Activated naive CD8-positive, alpha-beta T cell treated with anti-CD3 and anti-CD28 coated beads, Interleukin-2, amount 10 ng/mL, durations not matched to agents 7 days and 5 days (primary cell): ENCODE data around the gene DNAH2. TPM values are rescaled to one million over a fixed set of nuclear protein-coding genes. Genes with fewer than 3 reads are reported as not detected.

Experiments
- ATAC-seq: fragments of 150-1000 bp; cut with Tn5 transposase; one replicate; pipeline ENCODE4 v1.10.0; 2021; ENCODE audit warnings: low read depth, moderate library complexity
- POLR2A ChIA-PET: fragments of 350-600 bp; sonication (Branson Sonifier 250); formaldehyde crosslinking; loops from one replicate; lab custom pipeline; 2021; ENCODE audit warnings: antibody characterized with exemption; lab: Charles Lee
- DNase-seq: peaks from one replicate; pipeline ENCODE4 v3.0.0; 2021
- H3K27ac Mint-ChIP-seq: one replicate; pipeline ENCODE4 v1.8.0; 2022; ENCODE audit warnings: mild to moderate bottlenecking, mixed read lengths
- H3K27me3 Mint-ChIP-seq: one replicate; pipeline ENCODE4 v1.8.0; 2022; ENCODE audit warnings: mild to moderate bottlenecking, moderate library complexity, mixed read lengths
- H3K36me3 Mint-ChIP-seq: one replicate; pipeline ENCODE4 v1.8.0; 2021; ENCODE audit warnings: mild to moderate bottlenecking, mixed read lengths
- H3K4me1 Mint-ChIP-seq: one replicate; pipeline ENCODE4 v1.8.0; 2021; ENCODE audit warnings: mixed read lengths
- H3K4me3 Mint-ChIP-seq: one replicate; pipeline ENCODE4 v1.8.0; 2022; ENCODE audit warnings: mild to moderate bottlenecking, moderate library complexity, mixed read lengths
- H3K9me3 Mint-ChIP-seq: one replicate; pipeline ENCODE4 v1.8.0; 2021; ENCODE audit warnings: mixed read lengths
- total RNA-seq, 2 experiments: library from RNA; stranded (reverse); gene quantifications; one replicate each; pipeline ENCODE4 v1.2.3, GENCODE V29; 2021

Gene DNAH2
- total RNA-seq, 2 experiments from 2014 or later = not detected

DNA sequence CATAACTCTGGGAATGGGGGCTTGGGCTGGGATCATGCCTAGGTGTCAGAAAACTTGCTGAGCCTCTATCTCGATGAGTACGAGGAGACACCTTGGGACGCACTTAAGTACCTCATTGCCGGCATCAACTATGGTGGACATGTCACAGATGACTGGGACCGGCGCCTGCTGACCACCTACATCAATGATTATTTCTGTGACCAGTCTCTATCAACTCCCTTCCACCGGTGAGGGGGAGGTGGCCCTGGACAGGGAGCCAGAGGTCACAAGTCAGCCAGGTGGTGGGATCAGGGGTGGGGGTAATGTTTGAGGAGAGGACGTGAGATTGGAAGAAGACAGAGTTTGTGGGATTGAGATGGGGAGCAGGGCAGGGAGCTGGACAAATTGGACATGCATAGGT is 113.1 kb downstream of the DNAH2 start:
- no peak overlapping the region for H3K4me3 Mint-ChIP-seq
- no peak overlapping the region for H3K27ac Mint-ChIP-seq
- H3K9me3 Mint-ChIP-seq = no peaks in the 10 kb centered on the region
- H3K4me1 Mint-ChIP-seq = peaks cover 6% of the 10 kb centered on the region
- H3K36me3 Mint-ChIP-seq = no peaks in the 10 kb centered on the region
- POLR2A ChIA-PET = no interaction called here
- H3K27me3 Mint-ChIP-seq = peaks cover 30% of the 10 kb centered on the region
- DNase-seq = no peak
- ATAC-seq = no peak

GRCh38 chr17:7831233-7831632 is 113.7 kb downstream of the DNAH2 start:
- ATAC-seq (no peak), DNase-seq (no peak)
- POLR2A ChIA-PET = no interaction called here
- Mint-ChIP-seq H3K27ac (no peak overlapping the region), H3K27me3 (peaks cover 30% of the 10 kb centered on the region), H3K4me1 (peaks cover 6% of the 10 kb centered on the region), H3K36me3 (no peaks in the 10 kb centered on the region), H3K4me3 (no peak overlapping the region), H3K9me3 (no peaks in the 10 kb centered on the region)

- POLR2A ChIA-PET = interaction anchor here (1.2 to 1.6 kb wide), 2 partner anchors 10 to 25 kb away, joined by 3 to 4 read pairs; partner anchors contain the start of gene NAA38
- Mint-ChIP-seq H3K9me3 (no peaks in the 10 kb centered on the region), H3K27me3 (peaks cover 27% of the 10 kb centered on the region), H3K4me1 (peaks cover 17% of the 10 kb centered on the region), H3K27ac (no peak overlapping the region), H3K4me3 (no peak overlapping the region), H3K36me3 (no peaks in the 10 kb centered on the region)
- DNase-seq (no peak), ATAC-seq (no peak)
Observed at GRCh38 chr17:7832431-7832830, 114.9 kb downstream of the DNAH2 start.

DNA sequence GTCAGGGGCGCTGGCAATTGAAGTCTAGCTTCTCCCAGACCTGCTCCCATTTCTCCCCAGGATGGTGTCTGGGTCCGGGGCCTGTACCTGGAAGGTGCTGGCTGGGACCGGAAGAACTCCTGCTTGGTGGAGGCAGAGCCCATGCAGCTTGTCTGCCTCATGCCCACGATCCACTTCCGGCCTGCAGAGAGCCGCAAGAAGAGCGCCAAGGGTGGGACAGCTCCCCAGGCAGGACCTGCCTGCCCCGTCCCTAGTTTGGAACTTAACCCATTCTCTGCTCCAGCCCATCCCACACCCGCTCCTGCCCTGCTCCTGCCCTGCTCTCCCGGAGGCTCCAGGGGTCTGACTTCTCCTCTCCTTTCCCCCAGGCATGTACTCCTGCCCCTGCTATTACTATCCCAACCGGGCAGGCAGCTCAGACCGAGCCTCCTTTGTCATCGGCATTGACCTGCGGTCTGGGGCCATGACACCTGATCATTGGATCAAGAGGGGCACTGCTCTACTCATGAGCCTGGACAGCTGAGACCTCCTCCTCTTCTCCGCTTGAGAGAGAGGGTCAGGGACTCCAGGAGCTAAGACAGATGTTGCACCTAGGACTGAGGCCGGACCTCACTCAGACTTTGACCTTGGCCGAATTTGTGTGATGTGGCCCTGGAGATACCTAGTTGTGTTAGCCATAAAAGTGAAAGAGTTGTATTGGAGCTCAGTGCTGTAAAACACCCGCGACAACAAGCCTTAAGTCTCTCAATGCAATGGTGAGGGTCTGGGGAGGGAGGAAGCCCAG is 115.7 kb downstream of the DNAH2 start:
- DNase-seq (peak; percentile 34), ATAC-seq (no peak)
- POLR2A ChIA-PET = interaction anchor here (0.9 to 3.3 kb wide), 4 partner anchors 9 to 147 kb away, joined by 3 to 18 read pairs (median 4); partner anchors contain the start of gene NAA38
- H3K4me1 Mint-ChIP-seq = peaks cover 21% of the 10 kb centered on the region
- H3K27me3 Mint-ChIP-seq = peaks cover 23% of the 10 kb centered on the region
- H3K4me3 Mint-ChIP-seq = peak overlapping the region; percentile 94
- H3K27ac Mint-ChIP-seq = peak overlapping the region; percentile 84
- H3K9me3 Mint-ChIP-seq = no peaks in the 10 kb centered on the region
- H3K36me3 Mint-ChIP-seq = no peaks in the 10 kb centered on the region

- peak; percentile 66 for ATAC-seq
- Mint-ChIP-seq H3K36me3 (no peaks in the 10 kb centered on the region), H3K27ac (peak within 1 kb of the TSS; percentile 93), H3K4me3 (peak within 1 kb of the TSS; percentile 94), H3K9me3 (no peaks in the 10 kb centered on the region), H3K4me1 (peaks cover 27% of the 10 kb centered on the region), H3K27me3 (peaks cover 23% of the 10 kb centered on the region)
- peak; percentile 88 for DNase-seq
- POLR2A ChIA-PET = interaction anchor here (0.9 to 3.3 kb wide), 8 partner anchors 8 to 148 kb away, joined by 3 to 21 read pairs (median 4); partner anchors contain the start of gene NAA38
Observed at GRCh38 chr17:7833795-7834541, 116.4 kb downstream of the DNAH2 start, which contains the start of gene KDM6B. KDM6B (plus strand) TSS chr17:7834217; CDS start chr17:7845555, 11,338 bp downstream.

DNA sequence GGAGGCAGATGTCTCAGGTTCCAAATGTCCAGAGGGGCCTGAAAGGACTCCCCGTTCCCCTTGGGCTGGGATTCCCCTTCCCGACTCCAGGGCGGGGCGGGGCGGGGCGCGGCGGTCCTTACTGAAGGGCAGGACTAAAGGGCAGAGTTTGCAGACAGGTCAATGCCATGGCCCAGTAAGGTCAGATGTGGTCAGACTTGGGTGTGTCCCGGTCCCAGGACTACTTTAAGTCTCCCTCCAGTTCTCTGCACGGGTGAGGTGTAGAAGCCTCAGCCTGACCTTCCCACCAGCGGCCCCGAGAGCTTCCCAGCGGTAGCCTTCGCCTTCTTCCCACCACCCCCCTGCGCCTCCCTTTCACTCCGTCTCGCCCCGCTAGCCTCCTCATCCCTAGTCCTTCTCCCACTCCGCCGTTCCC is 117.0 kb downstream of the DNAH2 start:
- H3K4me1 Mint-ChIP-seq = peaks cover 32% of the 10 kb centered on the region

GRCh38 chr17:7834957-7835813 is 117.6 kb downstream of the DNAH2 start:
- POLR2A ChIA-PET = interaction anchor here (1.0 to 3.3 kb wide), 6 partner anchors 8 to 148 kb away, joined by 4 to 21 read pairs (median 8); partner anchors contain the start of genes NAA38 and TP53
- Mint-ChIP-seq H3K9me3 (no peaks in the 10 kb centered on the region), H3K36me3 (no peaks in the 10 kb centered on the region), H3K4me1 (peaks cover 37% of the 10 kb centered on the region), H3K27me3 (peaks cover 20% of the 10 kb centered on the region), H3K4me3 (peak overlapping the region; percentile 94), H3K27ac (peak overlapping the region; percentile 93)
- ATAC-seq (peak; percentile 49), DNase-seq (peak; percentile 82)

More for the DNA sequence above, 117.0 kb downstream of the DNAH2 start:
- peaks cover 20% of the 10 kb centered on the region for H3K27me3 Mint-ChIP-seq
- H3K36me3 Mint-ChIP-seq = no peaks in the 10 kb centered on the region
- POLR2A ChIA-PET = interaction anchor here (1.0 to 3.3 kb wide), 6 partner anchors 9 to 148 kb away, joined by 4 to 21 read pairs (median 8); partner anchors contain the start of genes NAA38 and TP53
- peak overlapping the region; percentile 93 for H3K27ac Mint-ChIP-seq
- ATAC-seq (peak; percentile 6), DNase-seq (no peak)
- H3K4me3 Mint-ChIP-seq = peak overlapping the region; percentile 94
- no peaks in the 10 kb centered on the region for H3K9me3 Mint-ChIP-seq

- H3K27me3 Mint-ChIP-seq = peaks cover 17% of the 10 kb centered on the region
Observed at GRCh38 chr17:7835814-7836595, 118.5 kb downstream of the DNAH2 start.

GRCh38 chr17:7836596-7837407 is 119.3 kb downstream of the DNAH2 start:
- H3K4me1 Mint-ChIP-seq = peaks cover 48% of the 10 kb centered on the region
- H3K9me3 Mint-ChIP-seq = no peaks in the 10 kb centered on the region
- POLR2A ChIA-PET = interaction anchor here (0.6 to 2.7 kb wide), 5 partner anchors 14 to 1080 kb away, joined by 4 to 21 read pairs (median 7); partner anchors contain the start of genes NAA38 and TP53
- ATAC-seq (no peak), DNase-seq (peak; percentile 59)
- peaks cover 13% of the 10 kb centered on the region for H3K27me3 Mint-ChIP-seq
- H3K27ac Mint-ChIP-seq = peak overlapping the region; percentile 78
- peak overlapping the region; percentile 88 for H3K4me3 Mint-ChIP-seq
- no peaks in the 10 kb centered on the region for H3K36me3 Mint-ChIP-seq

More at GRCh38 chr17:7835814-7836595, 118.5 kb downstream of the DNAH2 start:
- Mint-ChIP-seq H3K4me3 (peak overlapping the region; percentile 88), H3K9me3 (no peaks in the 10 kb centered on the region), H3K36me3 (no peaks in the 10 kb centered on the region), H3K4me1 (peaks cover 43% of the 10 kb centered on the region), H3K27ac (peak overlapping the region; percentile 77)
- peak; percentile 59 for DNase-seq
- POLR2A ChIA-PET = interaction anchor here (1.6 to 3.3 kb wide), 3 partner anchors 9 to 21 kb away, joined by 4 to 21 read pairs (median 18); partner anchors contain the start of gene NAA38
- ATAC-seq = no peak

GRCh38 chr17:7837408-7838088 is 120.0 kb downstream of the DNAH2 start:
- POLR2A ChIA-PET = interaction anchor here (0.6 to 2.7 kb wide), 5 partner anchors 13 to 1081 kb away, joined by 3 to 11 read pairs (median 6); partner anchors contain the start of genes NAA38 and TP53
- no peaks in the 10 kb centered on the region for H3K9me3 Mint-ChIP-seq
- ATAC-seq (no peak), DNase-seq (no peak)
- peaks cover 7% of the 10 kb centered on the region for H3K27me3 Mint-ChIP-seq
- peak overlapping the region; percentile 88 for H3K4me3 Mint-ChIP-seq
- H3K36me3 Mint-ChIP-seq = no peaks in the 10 kb centered on the region
- peaks cover 51% of the 10 kb centered on the region for H3K4me1 Mint-ChIP-seq
- peak overlapping the region; percentile 78 for H3K27ac Mint-ChIP-seq
